KBM-7 (cell line): Measurements from ENCODE around the gene GSTO2.

Experiments
- DNase-seq: peaks from one replicate; pipeline ENCODE4 v3.0.0-alpha.2; 2015
- in situ Hi-C: fragments of 300-500 bp; cut with MboI; formaldehyde crosslinking; loops from 2 replicates; pipeline ENCODE4 v1.14.3; 2020; ENCODE audit warnings: low sequenced_read_pairs, low pct_unique_long_range_greater_than_20kb, mixed read lengths

Gene GSTO2

GRCh38 chr10:104332243-104333031 lies 63.5 kb downstream of the GSTO2 start:
- no peak for DNase-seq
- in situ Hi-C loops: no loop called here

- DNase-seq: no peak
These were observed 64.2 kb downstream of the GSTO2 start for GRCh38 chr10:104333032-104333727.

GRCh38 chr10:104333728-104334373 lies 64.9 kb downstream of the GSTO2 start:
- DNase-seq: no peak
- in situ Hi-C loops: no loop called here

More at GRCh38 chr10:104333032-104333727, 64.2 kb downstream of the GSTO2 start:
- in situ Hi-C loops: no loop called here

- DNase-seq: no peak
- in situ Hi-C loops: no loop called here
These were observed 65.6 kb downstream of the GSTO2 start for GRCh38 chr10:104334561-104334960.

- in situ Hi-C loops: no loop called here
- no peak for DNase-seq
These were observed 66.1 kb downstream of the GSTO2 start for GRCh38 chr10:104334965-104335650.

DNA sequence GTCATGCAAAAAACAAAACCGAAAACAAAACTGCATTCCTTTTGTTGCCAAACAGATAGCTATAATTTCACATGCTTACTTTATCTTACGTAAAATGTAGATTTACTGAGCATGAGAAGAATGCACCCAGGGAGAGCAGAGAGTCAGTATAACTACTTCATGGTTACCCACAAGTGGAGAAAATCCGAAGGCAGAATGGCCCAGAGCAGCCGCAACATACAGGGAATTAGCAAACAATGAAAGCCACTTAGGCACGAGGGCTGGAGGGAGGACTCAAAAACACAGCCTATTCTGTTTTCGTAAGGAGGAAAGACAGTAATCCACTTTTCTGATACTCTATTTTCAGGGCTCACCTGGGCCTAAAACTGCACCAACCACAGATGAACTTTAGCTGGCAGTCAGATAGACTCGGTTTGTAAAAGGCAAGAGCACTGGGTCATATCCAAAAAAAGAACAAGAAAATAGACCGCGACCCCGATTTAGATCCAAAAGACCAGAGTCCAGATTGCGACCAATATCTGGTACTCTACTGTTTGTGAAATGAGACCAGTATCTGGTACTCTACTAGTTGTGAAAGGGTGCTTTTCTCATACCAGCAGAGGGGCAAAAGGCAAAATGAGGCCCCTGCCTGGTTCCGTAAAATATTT lies 68.0 kb downstream of the GSTO2 start:
- no peak for DNase-seq
- in situ Hi-C loops: no loop called here

DNA sequence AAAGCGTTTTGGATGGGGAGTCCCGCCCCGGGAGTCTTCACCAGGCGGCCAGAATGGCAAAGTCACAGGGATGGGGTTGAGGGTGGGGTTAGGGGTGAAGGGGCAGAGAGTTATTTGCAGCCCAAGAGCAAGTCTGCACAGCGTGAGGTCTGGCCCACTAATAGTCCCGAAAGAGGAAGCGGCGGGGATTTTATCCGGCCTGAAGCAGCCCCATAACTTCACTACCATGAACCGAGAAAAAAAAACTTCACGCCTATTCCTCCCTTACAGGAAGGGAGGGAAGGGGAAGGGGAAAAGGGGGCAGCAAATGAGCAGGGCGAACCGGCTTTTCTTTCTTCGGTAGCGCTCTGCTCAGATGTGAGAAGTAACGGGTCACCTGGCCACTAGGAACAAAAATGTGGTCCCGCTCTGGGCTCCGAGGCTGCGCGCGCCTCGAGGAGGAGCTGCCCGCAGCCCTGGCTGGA lies 68.6 kb downstream of the GSTO2 start:
- in situ Hi-C loops: no loop called here
- peak; percentile 80 for DNase-seq

- in situ Hi-C loops: no loop called here
- peak; percentile 83 for DNase-seq
These were observed 69.2 kb downstream of the GSTO2 start, which contains the start of gene ITPRIP for GRCh38 chr10:104337985-104338735. ITPRIP (minus strand) TSS chr10:104338465; CDS start chr10:104316051, 22,414 bp downstream.

- in situ Hi-C loops: loop anchor here (10.0 kb wide), 1 partner anchor 45 kb away; no protein-coding TSS in a partner anchor
- DNase-seq: no peak
These were observed 70.6 kb downstream of the GSTO2 start for GRCh38 chr10:104339469-104340110.

GRCh38 chr10:104340111-104340526 lies 71.1 kb downstream of the GSTO2 start:
- no peak for DNase-seq
- in situ Hi-C loops: loop anchor here (10.0 kb wide), 1 partner anchor 45 kb away; no protein-coding TSS in a partner anchor

GRCh38 chr10:104340641-104341040 lies 71.7 kb downstream of the GSTO2 start:
- in situ Hi-C loops: loop anchor here (10.0 kb wide), 1 partner anchor 46 kb away; no protein-coding TSS in a partner anchor

GRCh38 chr10:104342941-104343411 lies 74.0 kb downstream of the GSTO2 start:
- no peak for DNase-seq
- in situ Hi-C loops: loop anchor here (10.0 kb wide), 1 partner anchor 48 kb away; no protein-coding TSS in a partner anchor

More at GRCh38 chr10:104340641-104341040, 71.7 kb downstream of the GSTO2 start:
- no peak for DNase-seq

GRCh38 chr10:104344219-104344618 lies 75.2 kb downstream of the GSTO2 start:
- in situ Hi-C loops: loop anchor here (10.0 kb wide), 1 partner anchor 49 kb away; no protein-coding TSS in a partner anchor
- no peak for DNase-seq

GRCh38 chr10:104345515-104345914 lies 76.5 kb downstream of the GSTO2 start:
- no peak for DNase-seq
- in situ Hi-C loops: loop anchor here (10.0 kb wide), 1 partner anchor 51 kb away; no protein-coding TSS in a partner anchor

DNA sequence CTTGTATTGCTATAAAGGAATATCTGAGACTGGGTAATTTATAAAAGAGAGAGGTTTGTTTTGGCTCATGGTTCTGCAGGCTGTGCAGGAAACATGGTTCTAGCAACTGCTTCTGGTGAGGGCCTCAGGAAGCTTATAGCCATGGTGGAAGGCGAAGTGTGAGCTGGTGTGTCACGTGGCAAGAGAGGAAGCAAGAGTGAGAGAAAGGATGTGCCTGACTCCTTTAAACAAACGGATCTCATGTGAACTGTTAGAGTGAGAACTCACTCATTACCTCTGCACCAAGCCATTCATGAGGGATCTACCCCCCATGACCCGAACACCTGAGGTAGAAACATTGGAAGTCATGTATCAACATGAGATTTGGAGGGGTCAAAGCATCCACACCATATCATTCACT lies 77.0 kb downstream of the GSTO2 start:
- in situ Hi-C loops: loop anchor here (10.0 kb wide), 1 partner anchor 51 kb away; no protein-coding TSS in a partner anchor
- DNase-seq: no peak

GRCh38 chr10:104347295-104348045 lies 78.5 kb downstream of the GSTO2 start:
- in situ Hi-C loops: loop anchor here (10.0 kb wide), 1 partner anchor 53 kb away; no protein-coding TSS in a partner anchor
- DNase-seq: no peak
